HG03460 (cell line): Measurements from ENCODE around the gene C13orf46.
"Not testable (repeated sequence)": the region's sequence is repeated elsewhere in the genome, so short reads cannot be mapped to it uniquely, and the experiment has no call there.

Experiments used
- ATAC-seq: cut with Tn5 transposase; IDR thresholded peaks from one replicate; pipeline ENCODE4 v1.9.1; 2021; ENCODE audit not compliant: unreplicated experiment

C13orf46 gene

DNA sequence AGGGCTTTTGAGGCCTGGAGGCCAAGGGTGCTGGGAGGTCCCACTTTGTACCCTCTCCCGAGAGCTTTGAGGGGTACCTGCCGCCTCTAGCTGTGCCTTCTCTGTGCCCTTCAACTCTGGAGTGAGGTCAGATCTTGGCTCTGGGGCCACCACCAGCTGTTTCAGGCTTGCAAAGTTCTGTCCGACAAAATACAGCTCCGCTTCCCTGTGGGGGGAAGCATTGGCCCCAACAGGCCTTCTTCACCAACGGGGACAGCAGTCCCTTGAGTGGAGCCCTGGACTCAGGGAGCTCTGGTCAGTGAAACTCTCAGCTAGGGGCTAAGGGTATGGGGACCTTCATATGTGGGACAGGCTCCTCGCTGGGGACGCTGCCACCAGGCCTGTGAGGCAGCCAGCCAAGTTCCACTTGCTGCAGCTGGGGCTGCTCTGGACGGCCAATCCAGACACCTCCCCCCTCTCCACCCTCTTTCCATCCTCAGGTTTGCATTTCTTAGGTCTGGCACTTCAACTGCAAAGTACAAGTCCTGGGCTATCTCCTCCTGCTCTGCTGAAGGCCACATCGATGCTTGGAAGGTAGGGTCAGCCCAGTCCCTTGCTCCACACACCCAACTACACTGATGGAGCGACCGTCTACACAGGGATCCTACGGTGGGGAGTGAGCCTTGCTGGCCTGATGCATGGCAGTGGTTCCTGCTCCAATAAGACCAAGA is 46.8 kb downstream of the C13orf46 start:
- ATAC-seq: no peak

DNA sequence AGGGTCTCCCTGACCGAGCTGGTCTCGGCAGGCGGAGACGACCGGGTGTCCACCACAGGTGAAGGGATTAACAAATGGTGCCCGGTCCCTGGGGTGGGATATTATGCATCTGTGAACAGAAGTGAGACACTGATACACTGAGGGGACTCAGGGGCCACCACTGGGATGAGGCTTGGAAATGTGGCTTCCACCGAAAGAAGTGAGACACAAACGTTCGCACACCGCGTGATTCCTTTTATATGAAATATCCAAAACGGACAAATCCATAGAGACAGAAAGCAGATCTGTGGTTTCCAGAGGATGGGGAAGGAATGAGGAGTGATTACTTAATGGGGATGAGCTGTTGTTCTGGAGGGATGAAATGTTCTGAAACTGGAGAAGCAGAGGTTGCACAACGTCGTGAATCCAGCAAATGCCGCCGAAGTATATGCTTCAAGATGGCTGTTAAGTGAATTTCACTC is 47.5 kb downstream of the C13orf46 start:
- no peak for ATAC-seq

- ATAC-seq: no peak
These were observed 49.5 kb downstream of the C13orf46 start for GRCh38 chr13:113924184-113924901.

GRCh38 chr13:113923376-113924063 is 50.4 kb downstream of the C13orf46 start:
- ATAC-seq: no peak

DNA sequence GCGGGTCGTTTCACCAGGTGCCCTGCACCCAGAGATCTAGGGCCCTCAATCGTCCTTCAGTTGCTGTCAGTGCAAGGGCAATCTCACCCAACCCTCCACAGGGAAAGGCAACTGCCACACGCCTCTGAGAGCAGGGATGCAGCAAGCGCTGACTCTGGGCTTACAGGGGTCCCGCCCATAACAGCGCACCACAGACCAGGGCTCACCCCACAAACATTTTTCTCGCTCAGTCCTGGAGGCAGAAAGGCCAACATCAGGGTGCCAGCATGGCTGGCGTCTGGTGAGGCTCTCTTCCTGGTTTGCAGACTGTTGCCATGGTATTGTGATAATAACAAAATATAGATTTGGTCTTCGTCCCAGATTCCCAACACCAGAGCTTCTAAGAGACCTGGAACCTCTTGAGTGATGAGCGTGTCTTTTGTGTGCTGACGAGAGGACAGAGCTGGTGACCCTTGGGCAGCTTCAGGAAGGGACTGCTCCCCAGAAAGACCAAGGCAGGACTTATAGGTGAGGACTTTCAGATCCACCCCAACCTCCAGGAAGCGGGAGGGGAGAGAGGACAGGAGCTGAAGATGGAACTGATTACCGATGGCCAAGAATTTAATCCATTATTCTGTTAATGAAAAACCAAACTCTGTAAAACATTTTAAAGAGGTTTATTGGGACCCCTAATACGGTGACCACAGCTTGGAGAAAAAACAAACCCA is 51.3 kb downstream of the C13orf46 start:
- no peak for ATAC-seq

DNA sequence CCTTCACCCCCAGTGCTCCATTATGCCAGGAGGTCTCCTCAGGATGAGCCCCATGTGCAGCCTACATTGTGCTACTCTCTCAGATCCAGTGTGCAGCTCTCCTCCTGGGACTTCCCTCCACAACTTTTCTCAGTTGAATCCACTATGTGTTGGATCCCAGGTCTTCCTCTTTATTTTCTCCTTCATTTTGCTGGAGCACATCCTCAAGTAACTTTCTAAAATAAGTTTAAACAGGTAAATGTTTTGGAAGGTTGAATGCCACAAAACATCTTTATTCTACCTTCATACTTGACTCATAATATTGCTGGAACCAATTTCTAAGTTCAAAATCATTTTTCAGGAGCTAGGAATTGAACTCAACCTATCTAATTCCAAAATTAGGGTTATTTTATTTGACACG is 52.1 kb downstream of the C13orf46 start:
- no peak for ATAC-seq

DNA sequence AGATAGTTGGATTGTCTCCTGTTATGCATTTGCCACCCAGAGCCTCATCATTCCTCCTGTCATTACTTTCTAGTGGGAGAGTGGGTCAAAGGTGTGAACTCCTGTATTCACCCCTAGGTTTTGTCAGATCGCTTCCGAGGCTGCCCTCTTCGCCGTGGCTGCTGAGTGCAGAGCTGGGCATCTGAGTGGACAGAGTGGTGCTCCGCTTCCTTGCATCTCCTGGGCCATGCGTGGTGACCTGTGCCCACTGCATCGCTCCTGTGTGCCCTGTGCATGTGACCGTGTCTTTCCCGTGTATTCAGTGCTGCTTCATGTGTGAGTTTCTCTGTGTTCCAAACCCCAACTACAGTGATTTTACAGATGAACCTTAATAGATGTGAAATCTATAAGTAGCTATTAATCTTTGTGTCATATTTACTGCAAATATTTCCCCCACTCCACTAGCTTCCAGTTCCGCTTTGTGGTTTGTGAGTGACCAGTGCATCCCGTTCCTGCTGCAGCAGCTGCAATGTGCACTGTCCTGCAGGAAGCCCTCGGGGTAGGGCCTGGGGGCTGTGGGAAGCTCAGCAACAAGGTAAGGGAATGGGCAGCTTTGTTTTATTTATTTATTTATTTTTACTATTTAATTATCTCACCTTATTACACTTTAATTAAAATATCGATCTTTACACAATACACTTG is 53.1 kb downstream of the C13orf46 start:
- ATAC-seq: no peak

GRCh38 chr13:113919761-113920559 is 53.9 kb downstream of the C13orf46 start:
- no peak for ATAC-seq

- ATAC-seq: no peak
These were observed 54.7 kb downstream of the C13orf46 start for GRCh38 chr13:113918981-113919701.

DNA sequence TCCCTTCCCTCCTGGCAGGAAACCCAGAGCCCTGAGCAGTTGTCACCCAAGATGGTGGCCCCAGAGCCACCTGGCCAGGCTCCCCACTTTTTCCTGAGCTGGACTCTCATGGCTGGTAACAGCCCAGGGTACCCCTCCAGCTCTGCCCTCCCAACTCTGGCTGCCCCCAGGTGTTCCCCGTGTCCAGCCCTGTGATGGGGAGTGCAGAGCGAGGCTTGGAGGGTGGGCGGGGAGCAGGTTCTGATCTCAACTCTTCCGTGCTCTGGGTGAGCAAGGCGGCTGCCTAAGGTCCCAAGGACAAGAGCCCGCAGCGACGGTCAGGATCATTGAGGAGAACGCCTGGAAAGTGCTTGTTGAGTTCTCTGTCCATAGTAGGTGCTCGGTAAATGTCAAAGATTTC is 55.3 kb downstream of the C13orf46 start:
- ATAC-seq: no peak

DNA sequence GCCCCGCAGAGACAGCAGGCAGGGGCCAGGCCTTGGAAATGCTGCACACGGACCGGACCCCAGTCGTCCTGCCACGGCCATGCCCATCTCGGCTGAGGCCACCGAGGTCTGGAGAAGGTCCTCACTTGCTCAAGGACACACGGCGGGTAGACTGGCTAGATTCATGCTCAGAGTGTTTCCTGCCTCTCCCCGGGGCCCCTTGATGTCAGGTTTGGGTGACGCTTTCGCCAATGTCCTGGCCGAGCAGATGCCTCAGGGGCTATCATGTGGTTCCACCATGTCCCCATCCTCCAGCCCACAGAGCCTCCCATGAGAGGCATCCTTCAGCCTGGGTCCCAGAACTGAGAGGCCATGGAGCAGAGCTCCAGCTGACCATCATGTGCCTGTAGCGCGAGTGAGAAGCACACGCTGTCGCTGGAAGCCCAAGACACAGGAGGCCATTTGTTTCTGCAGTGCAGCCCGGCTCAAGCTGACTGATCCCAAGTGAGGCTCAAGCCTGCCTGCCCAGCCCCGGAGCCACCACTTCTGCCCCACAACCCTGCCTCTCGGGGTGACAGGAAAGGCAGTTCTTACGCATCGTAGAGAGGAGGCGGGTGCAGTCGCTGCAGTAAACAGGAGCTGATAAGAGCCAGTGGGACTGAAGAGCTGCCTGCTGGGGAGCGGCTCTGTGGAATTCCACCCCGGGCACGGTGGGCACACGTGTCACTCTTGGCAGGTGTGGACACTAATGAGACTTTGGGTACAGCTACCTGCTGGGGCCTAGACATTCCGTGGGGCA is 56.1 kb downstream of the C13orf46 start:
- ATAC-seq: no peak

DNA sequence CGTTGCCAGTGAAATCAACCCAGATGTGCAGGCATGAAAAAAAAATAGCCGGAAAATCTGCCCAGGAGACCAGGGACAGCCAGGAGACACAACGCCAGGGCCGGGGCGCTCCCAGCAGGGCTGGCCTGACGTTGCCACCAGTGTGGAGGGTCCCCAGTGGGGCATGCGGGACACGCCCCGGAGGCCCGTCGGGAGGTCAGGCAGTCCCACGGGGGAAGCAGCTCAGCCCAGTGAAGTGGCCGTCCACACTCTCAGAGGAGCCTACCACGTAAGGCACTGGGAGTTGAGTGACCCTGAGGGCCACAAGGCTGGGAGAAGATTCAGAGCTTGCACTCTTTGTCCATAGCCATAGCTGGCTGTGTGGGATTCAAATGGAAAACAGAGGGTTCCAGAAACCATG is 56.8 kb downstream of the C13orf46 start:
- no peak for ATAC-seq

- no peak for ATAC-seq
These were observed 57.5 kb downstream of the C13orf46 start for GRCh38 chr13:113916330-113916815.

DNA sequence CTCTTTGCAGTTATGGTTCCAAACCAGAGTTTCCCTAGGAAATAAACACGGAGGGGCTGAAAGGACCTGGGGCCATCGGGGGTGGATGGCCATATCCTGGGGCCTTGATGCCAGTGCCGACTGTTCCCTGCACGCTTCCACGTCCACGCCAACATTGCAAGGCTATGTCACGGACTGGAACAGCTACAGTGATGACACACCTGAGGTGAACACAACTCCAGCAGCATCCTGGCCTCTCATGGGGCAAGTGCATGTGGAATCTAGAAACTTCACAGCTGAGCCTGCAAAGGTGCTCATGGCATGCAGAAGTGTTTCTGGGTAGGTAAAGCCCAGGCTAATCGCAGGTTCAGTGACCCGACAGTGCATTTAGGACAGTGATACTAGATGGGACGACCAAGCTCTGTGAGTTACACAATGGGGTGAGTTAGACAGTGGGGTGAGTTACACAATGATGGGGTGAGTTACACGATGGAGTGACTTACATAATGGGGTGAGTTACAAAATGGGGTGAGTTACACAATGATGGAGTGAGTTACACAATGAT is 58.0 kb downstream of the C13orf46 start:
- no peak for ATAC-seq

DNA sequence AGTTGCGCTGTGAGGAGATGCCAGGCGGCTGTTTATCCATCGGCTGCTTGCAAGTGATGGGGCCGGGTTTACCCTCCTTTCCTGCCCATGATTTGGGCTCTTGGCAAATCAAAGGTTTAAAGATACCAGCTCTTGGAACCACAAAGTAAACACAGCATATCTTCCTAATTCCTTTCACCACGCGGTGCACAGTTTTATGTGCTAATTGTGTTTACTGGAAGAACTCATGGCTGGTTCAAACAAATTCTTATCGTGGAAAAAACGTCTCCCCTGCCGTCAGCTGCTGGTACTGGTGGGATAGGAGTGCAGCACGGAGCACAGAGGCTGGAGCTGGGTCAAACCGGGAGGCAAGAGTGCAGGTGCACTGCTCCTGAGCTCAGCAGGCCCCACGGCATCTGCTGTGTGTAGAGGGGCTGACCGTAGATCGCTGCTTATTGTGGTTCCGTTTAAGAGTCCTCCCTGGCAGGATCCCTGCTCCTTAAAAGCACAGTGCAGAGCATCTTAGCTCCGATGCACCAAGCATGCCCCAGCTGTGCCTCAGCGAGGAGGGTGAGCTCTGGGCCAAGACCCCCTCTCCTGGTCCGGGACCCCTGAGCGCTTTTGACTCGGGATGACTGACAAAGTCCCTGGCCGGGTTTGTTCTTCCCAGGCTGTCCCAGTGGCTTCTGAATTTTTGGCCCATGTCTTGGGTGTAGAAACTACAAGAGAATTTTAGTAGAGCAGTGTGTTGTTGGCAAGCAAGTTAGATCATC is 58.7 kb downstream of the C13orf46 start:
- no peak for ATAC-seq

GRCh38 chr13:113914333-113915011 is 59.4 kb downstream of the C13orf46 start:
- no peak for ATAC-seq

DNA sequence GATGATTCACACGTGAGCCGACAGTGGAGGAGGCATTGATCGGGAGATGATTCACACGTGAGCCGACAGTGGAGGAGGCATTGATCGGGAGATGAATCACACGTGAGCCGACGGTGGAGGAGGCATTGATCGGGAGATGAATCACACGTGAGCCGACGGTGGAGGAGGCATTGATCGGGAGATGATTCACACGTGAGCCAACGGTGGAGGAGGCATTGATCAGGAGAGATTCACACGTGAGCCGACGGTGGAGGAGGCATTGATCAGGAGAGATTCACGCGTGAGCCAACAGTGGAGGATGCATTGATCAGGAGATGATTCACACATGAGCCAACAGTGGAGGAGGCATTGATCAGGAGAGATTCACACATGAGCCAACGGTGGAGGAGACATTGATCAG is 60.0 kb downstream of the C13orf46 start:
- not testable (repeated sequence) for ATAC-seq
